22Rv1 (cell line): ENCODE measurements around the gene ITGB3.
"Not testable (repeated sequence)": the region's sequence is repeated elsewhere in the genome, so short reads cannot be mapped to it uniquely, and the experiment has no call there.

Source experiments
- ZFX ChIP-seq: fragments of 450-650 bp; IDR thresholded peaks from 2 replicates; pipeline ENCODE4 v1.6.1; 2017; ENCODE audit warnings: antibody characterized with exemption, borderline replicate concordance
- TF ChIP-seq, protein P1 (sequence below): fragments of 450-650 bp; IDR thresholded peaks from 2 replicates; pipeline ENCODE4 v1.5.1; 2017; ENCODE audit warnings: mild to moderate bottlenecking

DNA sequence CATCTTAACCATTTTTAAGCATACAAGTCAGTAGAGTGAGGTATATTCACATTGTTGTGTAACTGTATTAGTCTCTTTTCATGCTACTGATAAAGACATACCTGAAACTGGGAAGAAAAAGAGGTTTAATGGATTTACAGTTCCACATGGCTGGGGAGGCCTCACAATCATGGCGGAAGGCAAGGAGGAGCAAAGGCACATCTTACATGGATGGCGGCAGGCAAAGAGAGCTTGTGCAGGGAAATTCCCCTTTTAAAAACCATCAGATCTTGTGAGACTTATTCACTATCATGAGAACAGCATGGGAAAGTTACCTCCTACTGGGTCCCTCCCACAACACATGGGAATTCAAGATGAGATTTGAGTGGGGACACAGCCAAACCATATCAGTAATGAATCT is 29.6 kb upstream of the ITGB3 start:
- TF ChIP-seq, protein P1, sequence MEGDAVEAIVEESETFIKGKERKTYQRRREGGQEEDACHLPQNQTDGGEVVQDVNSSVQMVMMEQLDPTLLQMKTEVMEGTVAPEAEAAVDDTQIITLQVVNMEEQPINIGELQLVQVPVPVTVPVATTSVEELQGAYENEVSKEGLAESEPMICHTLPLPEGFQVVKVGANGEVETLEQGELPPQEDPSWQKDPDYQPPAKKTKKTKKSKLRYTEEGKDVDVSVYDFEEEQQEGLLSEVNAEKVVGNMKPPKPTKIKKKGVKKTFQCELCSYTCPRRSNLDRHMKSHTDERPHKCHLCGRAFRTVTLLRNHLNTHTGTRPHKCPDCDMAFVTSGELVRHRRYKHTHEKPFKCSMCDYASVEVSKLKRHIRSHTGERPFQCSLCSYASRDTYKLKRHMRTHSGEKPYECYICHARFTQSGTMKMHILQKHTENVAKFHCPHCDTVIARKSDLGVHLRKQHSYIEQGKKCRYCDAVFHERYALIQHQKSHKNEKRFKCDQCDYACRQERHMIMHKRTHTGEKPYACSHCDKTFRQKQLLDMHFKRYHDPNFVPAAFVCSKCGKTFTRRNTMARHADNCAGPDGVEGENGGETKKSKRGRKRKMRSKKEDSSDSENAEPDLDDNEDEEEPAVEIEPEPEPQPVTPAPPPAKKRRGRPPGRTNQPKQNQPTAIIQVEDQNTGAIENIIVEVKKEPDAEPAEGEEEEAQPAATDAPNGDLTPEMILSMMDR: not testable (repeated sequence)
- not testable (repeated sequence) for TF ChIP-seq ZFX
